ENCODE measurements around the gene MBD3L4. TPM values are rescaled to one million over a fixed set of nuclear protein-coding genes. Genes with fewer than 3 reads are reported as not detected.
"Not testable (repeated sequence)": the region's sequence is repeated elsewhere in the genome, so short reads cannot be mapped to it uniquely, and the experiment has no call there.

MBD3L4 gene
- total RNA-seq, 1 donor: not detected

- no peak for TF ChIP-seq CTCF (IDR thresholded peaks at IDR 0.05; ENCODE audit: insufficient read depth, low read depth, low read length)
- peak overlapping the region; percentile 86 for H3K4me3 ChIP-seq (ENCODE audit: low read depth, low read length)
- no peak for DNase-seq (ENCODE audit: low read depth)
Observed at GRCh38 chr19:7069904-7070226, 29.9 kb upstream of the MBD3L4 start.

- peak within 1 kb of the TSS; percentile 86 for H3K4me3 ChIP-seq (ENCODE audit: low read depth, low read length)
- TF ChIP-seq CTCF (IDR thresholded peaks at IDR 0.05; ENCODE audit: insufficient read depth, low read depth, low read length): no peak
- DNase-seq (ENCODE audit: low read depth): peak; percentile 98
Observed at GRCh38 chr19:7069042-7069903, 29.3 kb upstream of the MBD3L4 start, which contains the start of gene ZNF557. Gene ZNF557, plus strand, starts transcription at chr19:7069703. Its CDS starts 5,372 bp downstream, at chr19:7075075.

- peak overlapping the region; percentile 32 for H3K4me3 ChIP-seq (ENCODE audit: low read depth, low read length)
- TF ChIP-seq CTCF (IDR thresholded peaks at IDR 0.05; ENCODE audit: insufficient read depth, low read depth, low read length): no peak
Observed at GRCh38 chr19:7068599-7068998, 28.6 kb upstream of the MBD3L4 start.

GRCh38 chr19:7067716-7068115, 27.7 kb upstream of the MBD3L4 start:
- no peak for DNase-seq (ENCODE audit: low read depth)
- H3K4me3 ChIP-seq (ENCODE audit: low read depth, low read length): no peak overlapping the region
- TF ChIP-seq CTCF (IDR thresholded peaks at IDR 0.05; ENCODE audit: insufficient read depth, low read depth, low read length): no peak

More at GRCh38 chr19:7068599-7068998, 28.6 kb upstream of the MBD3L4 start:
- DNase-seq (ENCODE audit: low read depth): no peak

GRCh38 chr19:7067122-7067521, 27.1 kb upstream of the MBD3L4 start:
- TF ChIP-seq CTCF (IDR thresholded peaks at IDR 0.05; ENCODE audit: insufficient read depth, low read depth, low read length): peak; percentile 30
- H3K4me3 ChIP-seq (ENCODE audit: low read depth, low read length): not testable (repeated sequence)
- peak; percentile 15 for DNase-seq (ENCODE audit: low read depth)

GRCh38 chr19:7063764-7064418, 23.9 kb upstream of the MBD3L4 start:
- no peak for TF ChIP-seq CTCF (IDR thresholded peaks at IDR 0.05; ENCODE audit: insufficient read depth, low read depth, low read length)
- no peak overlapping the region for H3K4me3 ChIP-seq (ENCODE audit: low read depth, low read length)
- DNase-seq (ENCODE audit: low read depth): no peak

Measured in fibroblast of villous mesenchyme (primary cell).